ENCODE data around the gene ACAD11. TPM values are rescaled to one million over a fixed set of nuclear protein-coding genes. Genes with fewer than 3 reads are reported as not detected.

Gene ACAD11
- total and polyA plus RNA-seq, 7 experiments from 2014 or later = 6.0 to 33.7 (median 25.6) TPM

Other genes with a start within 250 kb of the ACAD11 start
- gene DNAJC13, start 242.3 kb downstream of the ACAD11 start, total RNA-seq = 10 to 100 TPM; 23.6 to 41.5 (median 37.5) TPM
- gene DNAJC13, start 242.3 kb downstream of the ACAD11 start, polyA plus RNA-seq = 10 to 100 TPM; 10.3 to 10.8 TPM
- under 1 TPM in 3 of 5 experiments, not detected in 2; 0.16 to 0.51 (median 0.19) TPM for gene ACKR4, start 62.5 kb downstream of the ACAD11 start, total RNA-seq
- gene ACKR4, start 62.5 kb downstream of the ACAD11 start, polyA plus RNA-seq = not detected
- gene UBA5, start 520 bp upstream of the ACAD11 start, total RNA-seq = 10 to 100 TPM; 26.8 to 41.5 (median 35.5) TPM
- gene UBA5, start 520 bp upstream of the ACAD11 start, polyA plus RNA-seq = 10 to 100 TPM; 42.6 to 43.1 TPM
- gene NPHP3, start 62.6 kb upstream of the ACAD11 start, total RNA-seq = 10 to 100 TPM; 21.8 to 78.9 (median 26.1) TPM
- gene NPHP3, start 62.6 kb upstream of the ACAD11 start, polyA plus RNA-seq = 1 to 10 TPM; 5.0 to 5.2 TPM